ENCODE results near the gene MYO18B. TPM values are rescaled to one million over a fixed set of nuclear protein-coding genes. Genes with fewer than 3 reads are reported as not detected.

MYO18B gene
- polyA plus RNA-seq, 3 donors, result not detected

DNA sequence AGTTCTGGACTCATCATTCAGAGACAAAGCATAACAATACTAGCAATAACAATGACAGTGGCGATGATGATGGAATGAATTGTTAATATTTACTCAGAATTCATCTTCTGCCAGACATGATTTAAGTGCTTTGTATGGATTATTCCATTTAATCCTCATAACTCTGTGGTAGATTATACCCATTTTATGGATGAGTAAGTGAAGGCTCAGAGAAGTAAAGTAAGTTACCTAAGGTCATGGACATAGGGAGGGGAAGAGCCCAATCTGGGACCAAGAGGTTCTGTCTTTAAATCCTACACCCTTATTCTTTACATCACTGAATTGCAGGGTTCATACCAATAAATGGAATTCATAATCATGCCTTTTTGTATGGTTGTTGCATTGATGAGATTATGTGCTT is 72.7 kb downstream of the MYO18B start:
- H3K4me3 Mint-ChIP-seq, result no peak overlapping the region
- intact Hi-C loops (cut with micrococcal nuclease), result no loop called here
- H3K27me3 Mint-ChIP-seq (ENCODE audit: low read depth in 3 of 3), result peaks cover 0 to 13% (median 4%) of the 10 kb centered on the region in 3 donors

DNA sequence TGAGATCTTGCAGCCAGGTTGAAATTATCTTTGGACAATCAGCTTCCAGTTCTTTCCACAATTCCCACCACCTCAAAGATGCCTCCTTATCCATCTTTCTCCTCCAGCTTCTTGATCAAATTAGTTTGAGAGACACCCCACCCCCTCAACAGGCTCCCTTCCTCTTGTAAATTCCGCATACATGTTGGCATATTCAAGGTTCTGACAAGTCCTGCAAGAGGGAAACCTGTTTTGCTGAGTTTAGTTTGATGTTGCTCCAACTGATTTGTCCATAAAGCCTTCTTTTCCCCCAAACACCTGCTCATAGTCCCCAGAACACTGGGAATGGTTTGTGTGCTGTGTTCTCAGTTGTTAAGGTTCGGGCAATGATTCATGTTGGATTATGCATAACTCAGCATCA is 73.6 kb downstream of the MYO18B start:
- no peaks in the 10 kb centered on the region for H3K36me3 Mint-ChIP-seq
- Histone ChIP-seq H3K36me3 (replicated peaks in 1 of 2; ENCODE audit: control insufficient read depth in 1 of 2, insufficient read depth in 2 of 2, low read length in 2 of 2) (no peaks in the 10 kb centered on the region), H3K9ac (ENCODE audit: insufficient read depth, low read length, poor library complexity, severe bottlenecking) (no peak overlapping the region), H2AFZ (ENCODE audit: insufficient read depth, low read depth, low read length, poor library complexity, severe bottlenecking) (no peak overlapping the region), H3K4me1 (ENCODE audit: control insufficient read depth in 1 of 2, insufficient read depth in 2 of 2, low read length in 2 of 2) (no peaks in the 10 kb centered on the region), H3K4me2 (replicated peaks; ENCODE audit: extremely low read depth, low read length, poor library complexity, severe bottlenecking) (no peak overlapping the region), H3K4me3 (replicated peaks in 1 of 3; ENCODE audit: low read depth in 2 of 3, low read length in 3 of 3) (no peak overlapping the region), H3K79me2 (ENCODE audit: insufficient read depth, low read length) (no peaks in the 10 kb centered on the region), H4K20me1 (ENCODE audit: insufficient read depth, low read length) (no peaks in the 10 kb centered on the region), H3K27me3 (ENCODE audit: control insufficient read depth in 2 of 2, insufficient read depth in 2 of 2, low read length in 2 of 2) (peaks cover 0 to 2% of the 10 kb centered on the region in 2 donors), H3K9me3 (replicated peaks in 1 of 2; ENCODE audit: control insufficient read depth in 1 of 2, insufficient read depth in 1 of 2, low read length in 2 of 2) (no peaks in the 10 kb centered on the region), H3K27ac (ENCODE audit: low read depth in 1 of 2, low read length in 2 of 2) (no peak overlapping the region)
- DNase-seq, result no peak
- no peak overlapping the region for H3K27ac Mint-ChIP-seq
- no peaks in the 10 kb centered on the region for H3K4me1 Mint-ChIP-seq
- H3K27me3 Mint-ChIP-seq (ENCODE audit: low read depth in 3 of 3), result peaks cover 0 to 13% (median 4%) of the 10 kb centered on the region in 3 donors
- H3K9me3 Mint-ChIP-seq, result peaks cover 0 to 2% (median 0%) of the 10 kb centered on the region in 7 donors
- TF ChIP-seq, protein P1, sequence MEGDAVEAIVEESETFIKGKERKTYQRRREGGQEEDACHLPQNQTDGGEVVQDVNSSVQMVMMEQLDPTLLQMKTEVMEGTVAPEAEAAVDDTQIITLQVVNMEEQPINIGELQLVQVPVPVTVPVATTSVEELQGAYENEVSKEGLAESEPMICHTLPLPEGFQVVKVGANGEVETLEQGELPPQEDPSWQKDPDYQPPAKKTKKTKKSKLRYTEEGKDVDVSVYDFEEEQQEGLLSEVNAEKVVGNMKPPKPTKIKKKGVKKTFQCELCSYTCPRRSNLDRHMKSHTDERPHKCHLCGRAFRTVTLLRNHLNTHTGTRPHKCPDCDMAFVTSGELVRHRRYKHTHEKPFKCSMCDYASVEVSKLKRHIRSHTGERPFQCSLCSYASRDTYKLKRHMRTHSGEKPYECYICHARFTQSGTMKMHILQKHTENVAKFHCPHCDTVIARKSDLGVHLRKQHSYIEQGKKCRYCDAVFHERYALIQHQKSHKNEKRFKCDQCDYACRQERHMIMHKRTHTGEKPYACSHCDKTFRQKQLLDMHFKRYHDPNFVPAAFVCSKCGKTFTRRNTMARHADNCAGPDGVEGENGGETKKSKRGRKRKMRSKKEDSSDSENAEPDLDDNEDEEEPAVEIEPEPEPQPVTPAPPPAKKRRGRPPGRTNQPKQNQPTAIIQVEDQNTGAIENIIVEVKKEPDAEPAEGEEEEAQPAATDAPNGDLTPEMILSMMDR (IDR thresholded peaks at IDR 0.05), result no peak
- intact Hi-C loops (cut with micrococcal nuclease), result no loop called here
- H3K4me3 Mint-ChIP-seq, result no peak overlapping the region
- WGBS (ENCODE audit: insufficient coverage), result no CpG with 5 or more reads among the region's 2 CpGs

More for the DNA sequence above, 72.7 kb downstream of the MYO18B start:
- Histone ChIP-seq H3K9ac (ENCODE audit: insufficient read depth, low read length, poor library complexity, severe bottlenecking) (no peak overlapping the region), H3K36me3 (replicated peaks in 1 of 2; ENCODE audit: control insufficient read depth in 1 of 2, insufficient read depth in 2 of 2, low read length in 2 of 2) (no peaks in the 10 kb centered on the region), H3K27ac (ENCODE audit: low read depth in 1 of 2, low read length in 2 of 2) (no peak overlapping the region), H3K4me2 (replicated peaks; ENCODE audit: extremely low read depth, low read length, poor library complexity, severe bottlenecking) (no peak overlapping the region), H4K20me1 (ENCODE audit: insufficient read depth, low read length) (no peaks in the 10 kb centered on the region), H3K9me3 (replicated peaks in 1 of 2; ENCODE audit: control insufficient read depth in 1 of 2, insufficient read depth in 1 of 2, low read length in 2 of 2) (no peaks in the 10 kb centered on the region), H3K4me3 (replicated peaks in 1 of 3; ENCODE audit: low read depth in 2 of 3, low read length in 3 of 3) (no peak overlapping the region), H2AFZ (ENCODE audit: insufficient read depth, low read depth, low read length, poor library complexity, severe bottlenecking) (no peak overlapping the region), H3K27me3 (ENCODE audit: control insufficient read depth in 2 of 2, insufficient read depth in 2 of 2, low read length in 2 of 2) (peaks cover 0 to 2% of the 10 kb centered on the region in 2 donors), H3K79me2 (ENCODE audit: insufficient read depth, low read length) (no peaks in the 10 kb centered on the region), H3K4me1 (ENCODE audit: control insufficient read depth in 1 of 2, insufficient read depth in 2 of 2, low read length in 2 of 2) (no peaks in the 10 kb centered on the region)
- peaks cover 0 to 2% (median 0%) of the 10 kb centered on the region in 7 donors for H3K9me3 Mint-ChIP-seq
- DNase-seq, result no peak
- no CpG with 5 or more reads among the region's 1 CpG for WGBS (ENCODE audit: insufficient coverage)
- no peaks in the 10 kb centered on the region for H3K36me3 Mint-ChIP-seq
- TF ChIP-seq, protein P1 (IDR thresholded peaks at IDR 0.05), result no peak
- no peak overlapping the region for H3K27ac Mint-ChIP-seq
- H3K4me1 Mint-ChIP-seq, result no peaks in the 10 kb centered on the region
